ENCODE measurements around the gene ATAD3C. TPM values are rescaled to one million over a fixed set of nuclear protein-coding genes. Genes with fewer than 3 reads are reported as not detected.

ATAD3C gene
- total RNA-seq, 1 experiment from 2014 or later = not detected

DNA sequence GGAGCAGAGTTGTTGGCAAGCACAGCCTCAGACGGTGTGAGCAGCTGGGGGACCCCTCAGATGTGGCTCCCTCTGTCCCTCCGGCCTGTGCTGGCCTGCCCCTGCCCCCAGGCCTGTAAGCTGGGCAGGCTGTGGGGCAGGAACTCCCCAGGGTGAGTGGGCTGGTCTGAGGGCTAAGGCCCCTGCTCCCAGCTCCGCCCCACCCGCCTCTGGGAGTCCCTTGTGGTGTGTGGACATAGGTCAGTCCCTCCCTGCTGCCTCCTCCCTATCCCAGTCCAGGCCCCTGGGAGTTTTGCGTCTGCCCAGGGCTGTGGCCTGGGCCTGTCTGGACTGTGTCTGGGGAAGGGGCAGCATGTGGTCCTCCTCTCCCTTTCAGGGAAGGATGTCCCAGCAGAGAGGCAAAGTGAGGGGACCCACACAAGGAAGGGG is 17.6 kb upstream of the ATAD3C start:
- Histone ChIP-seq H3K27ac (ENCODE audit: low read length) (no peak overlapping the region), H3K4me1 (ENCODE audit: low read length) (no peaks in the 10 kb centered on the region), H3K9ac (ENCODE audit: low read length) (no peak overlapping the region), H3K9me3 (ENCODE audit: low read length) (no peaks in the 10 kb centered on the region), H3K36me3 (ENCODE audit: insufficient read depth, low read length) (no peaks in the 10 kb centered on the region), H4K20me1 (ENCODE audit: insufficient read depth, low read depth, low read length) (no peaks in the 10 kb centered on the region), H2AFZ (ENCODE audit: low read length) (no peak overlapping the region), H3K27me3 (ENCODE audit: low read length) (no peaks in the 10 kb centered on the region), H3K79me2 (ENCODE audit: low read length) (no peaks in the 10 kb centered on the region), H3K9me2 (replicated peaks; ENCODE audit: insufficient read depth, low read length) (no peaks in the 10 kb centered on the region), H3K4me2 (ENCODE audit: low read depth, low read length, poor library complexity, severe bottlenecking) (no peak overlapping the region), H3K4me3 (ENCODE audit: low read length) (no peak overlapping the region)
- DNase-seq = no peak

DNA sequence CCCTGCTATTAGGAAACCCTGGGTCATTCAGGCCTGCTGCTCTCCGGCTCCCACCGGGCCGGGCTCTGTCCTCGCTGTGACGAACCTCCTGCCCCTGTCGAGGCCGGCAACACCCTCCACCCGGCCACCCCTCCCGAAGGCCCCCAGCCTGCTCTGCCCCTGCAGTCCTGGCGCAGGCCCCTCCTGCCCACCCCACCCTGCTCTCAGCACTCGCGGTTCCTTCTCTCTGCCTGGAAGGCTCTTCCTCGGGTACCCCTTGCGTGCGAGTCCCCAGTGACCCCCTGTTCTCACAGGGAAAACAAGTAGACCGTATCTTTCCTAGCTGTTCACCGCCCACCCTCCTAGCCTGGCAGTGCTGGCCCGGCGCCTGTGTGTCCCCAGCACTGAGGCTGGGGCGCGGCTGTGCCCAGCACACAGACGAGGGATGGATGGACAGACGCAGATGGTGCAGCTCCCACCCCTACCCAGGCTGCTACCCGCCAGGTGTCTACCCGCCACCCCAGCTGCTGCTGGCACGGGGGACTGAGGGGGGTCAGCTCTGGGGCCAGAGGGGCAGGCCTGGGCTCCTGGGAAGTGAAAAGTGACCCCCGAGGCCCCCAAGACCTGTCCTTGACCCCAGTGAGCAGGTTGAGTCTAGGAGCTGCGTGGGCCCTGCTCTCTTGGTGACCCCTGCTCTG is 17.1 kb upstream of the ATAD3C start:
- no peaks in the 10 kb centered on the region for H3K36me3 ChIP-seq (ENCODE audit: insufficient read depth, low read length)
- H3K4me1 ChIP-seq (ENCODE audit: low read length) = no peaks in the 10 kb centered on the region
- no peak overlapping the region for H3K9ac ChIP-seq (ENCODE audit: low read length)
- no peak overlapping the region for H3K4me2 ChIP-seq (ENCODE audit: low read depth, low read length, poor library complexity, severe bottlenecking)
- no peaks in the 10 kb centered on the region for H3K79me2 ChIP-seq (ENCODE audit: low read length)
- no peak overlapping the region for H3K4me3 ChIP-seq (ENCODE audit: low read length)
- H4K20me1 ChIP-seq (ENCODE audit: insufficient read depth, low read depth, low read length) = no peaks in the 10 kb centered on the region
- no peaks in the 10 kb centered on the region for H3K9me3 ChIP-seq (ENCODE audit: low read length)
- no peak overlapping the region for H3K27ac ChIP-seq (ENCODE audit: low read length)
- no peak overlapping the region for H2AFZ ChIP-seq (ENCODE audit: low read length)
- DNase-seq = no peak
- H3K27me3 ChIP-seq (ENCODE audit: low read length) = no peaks in the 10 kb centered on the region
- no peaks in the 10 kb centered on the region for H3K9me2 ChIP-seq (replicated peaks; ENCODE audit: insufficient read depth, low read length)

DNA sequence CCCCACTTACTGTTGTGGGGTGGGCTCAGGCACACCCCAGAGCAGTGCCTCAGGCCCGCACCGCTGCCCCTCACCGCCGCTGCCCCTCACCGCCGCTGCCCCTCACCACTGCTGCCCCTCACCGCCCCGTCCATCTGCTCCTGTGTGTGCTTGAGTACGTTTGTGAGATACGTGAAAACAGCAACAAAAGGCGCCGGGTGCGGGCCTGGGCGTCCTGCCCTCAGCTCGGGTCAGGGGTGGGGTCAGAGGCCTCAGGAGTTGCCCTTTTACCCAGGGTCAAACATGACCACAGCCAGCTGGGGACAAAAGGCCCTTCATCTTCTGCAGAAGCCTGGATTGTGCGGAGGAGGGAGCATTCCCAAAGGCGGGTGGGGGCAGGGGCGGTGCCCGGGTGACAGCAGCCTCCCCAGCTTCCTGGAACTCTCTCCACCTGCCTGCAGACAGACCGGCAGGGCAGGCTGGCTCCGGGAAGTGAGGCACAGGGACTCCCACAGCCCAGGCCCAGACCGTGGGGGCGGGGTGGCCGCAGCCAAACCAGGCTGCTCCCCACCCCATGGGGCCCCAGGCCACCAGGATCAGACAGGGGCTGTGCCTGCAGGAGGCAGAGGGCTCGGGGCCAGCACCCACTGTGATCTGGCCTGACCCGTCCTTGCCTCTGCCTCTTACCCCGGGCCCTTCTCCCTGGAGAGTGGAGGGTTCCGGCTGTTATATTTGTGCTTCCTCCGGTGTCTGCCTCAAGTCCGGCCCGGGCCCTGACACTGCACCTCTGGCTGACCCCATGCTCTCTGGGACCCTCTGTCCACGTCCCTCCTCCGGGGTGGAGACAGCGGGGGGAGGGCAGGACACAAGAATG is 16.3 kb upstream of the ATAD3C start:
- Histone ChIP-seq H3K9me2 (replicated peaks; ENCODE audit: insufficient read depth, low read length) (no peaks in the 10 kb centered on the region), H3K9ac (ENCODE audit: low read length) (no peak overlapping the region), H3K4me1 (ENCODE audit: low read length) (peaks cover 2% of the 10 kb centered on the region; the same call in 1 of the 2 replicates), H4K20me1 (ENCODE audit: insufficient read depth, low read depth, low read length) (no peaks in the 10 kb centered on the region), H3K27ac (ENCODE audit: low read length) (no peak overlapping the region), H3K9me3 (ENCODE audit: low read length) (no peaks in the 10 kb centered on the region), H3K36me3 (ENCODE audit: insufficient read depth, low read length) (no peaks in the 10 kb centered on the region), H3K4me3 (ENCODE audit: low read length) (no peak overlapping the region), H3K79me2 (ENCODE audit: low read length) (no peaks in the 10 kb centered on the region), H2AFZ (ENCODE audit: low read length) (no peak overlapping the region), H3K4me2 (ENCODE audit: low read depth, low read length, poor library complexity, severe bottlenecking) (no peak overlapping the region), H3K27me3 (ENCODE audit: low read length) (no peaks in the 10 kb centered on the region)
- no peak for DNase-seq

DNA sequence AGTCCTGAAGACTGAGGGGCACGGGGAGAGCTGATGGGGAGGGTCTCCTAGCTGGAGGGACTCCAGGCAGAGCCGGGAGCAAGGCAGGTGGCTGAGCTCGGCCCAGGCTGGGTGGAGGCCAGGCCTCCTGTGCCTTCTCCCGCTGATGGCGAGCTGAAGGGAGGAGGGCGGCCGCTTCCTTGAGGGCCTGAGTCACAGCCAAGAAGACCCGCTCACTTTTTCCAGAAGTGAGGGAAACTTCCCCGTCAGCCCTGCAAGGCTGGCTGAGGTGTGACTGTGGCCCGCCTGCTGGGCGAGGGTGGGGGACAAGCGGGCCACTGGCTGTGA is 15.7 kb upstream of the ATAD3C start:
- no peaks in the 10 kb centered on the region for H3K9me2 ChIP-seq (replicated peaks; ENCODE audit: insufficient read depth, low read length)
- H3K27me3 ChIP-seq (ENCODE audit: low read length) = no peaks in the 10 kb centered on the region
- peaks cover 5% of the 10 kb centered on the region; the same call in 1 of the 2 replicates for H3K4me1 ChIP-seq (ENCODE audit: low read length)
- no peak for DNase-seq
- no peak overlapping the region for H3K9ac ChIP-seq (ENCODE audit: low read length)
- H3K4me2 ChIP-seq (ENCODE audit: low read depth, low read length, poor library complexity, severe bottlenecking) = no peak overlapping the region
- H3K4me3 ChIP-seq (ENCODE audit: low read length) = no peak overlapping the region
- H3K36me3 ChIP-seq (ENCODE audit: insufficient read depth, low read length) = no peaks in the 10 kb centered on the region
- H3K27ac ChIP-seq (ENCODE audit: low read length) = no peak overlapping the region
- no peaks in the 10 kb centered on the region for H3K9me3 ChIP-seq (ENCODE audit: low read length)
- no peak overlapping the region for H2AFZ ChIP-seq (ENCODE audit: low read length)
- H3K79me2 ChIP-seq (ENCODE audit: low read length) = no peaks in the 10 kb centered on the region
- H4K20me1 ChIP-seq (ENCODE audit: insufficient read depth, low read depth, low read length) = no peaks in the 10 kb centered on the region

DNA sequence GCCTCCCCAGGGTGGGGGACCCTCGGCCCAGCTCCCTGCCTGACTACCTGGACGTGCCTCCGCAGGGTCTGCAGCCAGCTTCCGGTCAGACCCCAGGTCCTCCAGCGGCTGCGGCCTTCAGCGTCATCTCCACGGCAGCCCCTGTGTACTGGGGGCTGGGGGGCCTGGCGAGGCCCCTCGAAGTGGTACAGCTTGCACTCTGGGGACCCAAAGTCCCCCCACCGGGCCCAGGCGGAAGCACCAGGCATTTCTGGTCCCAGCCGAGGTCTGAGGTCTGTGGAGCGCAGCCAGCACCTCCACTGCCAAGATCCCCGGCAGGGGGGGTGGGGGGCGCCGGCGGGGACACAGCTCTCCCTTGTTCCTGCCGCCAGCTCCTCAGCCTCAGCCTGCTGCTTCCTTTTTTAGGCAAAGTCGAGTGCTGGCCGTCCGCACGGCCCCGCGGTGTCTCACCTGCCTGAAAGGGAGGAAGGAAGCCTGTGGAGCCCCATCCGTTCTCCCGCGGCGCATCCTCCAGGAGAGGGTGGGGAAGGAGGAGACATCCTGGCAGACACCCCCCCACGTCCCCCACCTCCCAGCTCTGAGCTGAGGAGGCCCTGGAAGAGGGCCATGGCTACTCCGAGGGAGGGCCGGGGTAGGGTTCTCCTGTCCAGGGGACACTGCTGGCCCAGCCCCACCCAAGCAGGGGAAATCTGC is 15.2 kb upstream of the ATAD3C start:
- H3K4me2 ChIP-seq (ENCODE audit: low read depth, low read length, poor library complexity, severe bottlenecking) = no peak overlapping the region
- H3K4me1 ChIP-seq (ENCODE audit: low read length) = peaks cover 5% of the 10 kb centered on the region; the same call in 1 of the 2 replicates
- H3K27me3 ChIP-seq (ENCODE audit: low read length) = no peaks in the 10 kb centered on the region
- no peak overlapping the region for H3K27ac ChIP-seq (ENCODE audit: low read length)
- no peaks in the 10 kb centered on the region for H3K9me2 ChIP-seq (replicated peaks; ENCODE audit: insufficient read depth, low read length)
- DNase-seq = no peak
- no peak overlapping the region for H3K9ac ChIP-seq (ENCODE audit: low read length)
- H4K20me1 ChIP-seq (ENCODE audit: insufficient read depth, low read depth, low read length) = no peaks in the 10 kb centered on the region
- no peaks in the 10 kb centered on the region for H3K36me3 ChIP-seq (ENCODE audit: insufficient read depth, low read length)
- H3K79me2 ChIP-seq (ENCODE audit: low read length) = no peaks in the 10 kb centered on the region
- no peak overlapping the region for H2AFZ ChIP-seq (ENCODE audit: low read length)
- H3K9me3 ChIP-seq (ENCODE audit: low read length) = no peaks in the 10 kb centered on the region
- H3K4me3 ChIP-seq (ENCODE audit: low read length) = no peak overlapping the region

DNA sequence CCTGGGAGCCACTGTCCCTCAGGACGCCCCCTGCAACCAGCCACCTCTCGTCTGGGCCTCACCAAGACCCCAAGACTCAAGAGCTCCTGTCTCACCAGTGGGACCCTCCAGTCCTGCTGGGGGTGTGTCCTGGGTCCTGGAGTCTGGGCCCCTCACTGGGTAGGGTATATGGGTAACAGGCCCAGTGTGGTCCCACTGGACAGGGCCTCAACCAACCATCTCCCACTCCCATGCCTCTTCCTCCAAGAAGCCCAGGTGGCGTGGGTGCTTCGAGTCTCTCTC is 14.7 kb upstream of the ATAD3C start:
- no peak for DNase-seq
- Histone ChIP-seq H3K9me3 (ENCODE audit: low read length) (no peaks in the 10 kb centered on the region), H3K4me3 (ENCODE audit: low read length) (no peak overlapping the region), H3K27me3 (ENCODE audit: low read length) (no peaks in the 10 kb centered on the region), H3K27ac (ENCODE audit: low read length) (no peak overlapping the region), H3K79me2 (ENCODE audit: low read length) (no peaks in the 10 kb centered on the region), H3K4me2 (ENCODE audit: low read depth, low read length, poor library complexity, severe bottlenecking) (no peak overlapping the region), H3K4me1 (ENCODE audit: low read length) (peaks cover 5% of the 10 kb centered on the region; the same call in 1 of the 2 replicates), H3K9me2 (replicated peaks; ENCODE audit: insufficient read depth, low read length) (no peaks in the 10 kb centered on the region), H4K20me1 (ENCODE audit: insufficient read depth, low read depth, low read length) (no peaks in the 10 kb centered on the region), H3K36me3 (ENCODE audit: insufficient read depth, low read length) (no peaks in the 10 kb centered on the region), H3K9ac (ENCODE audit: low read length) (no peak overlapping the region), H2AFZ (ENCODE audit: low read length) (no peak overlapping the region)

DNA sequence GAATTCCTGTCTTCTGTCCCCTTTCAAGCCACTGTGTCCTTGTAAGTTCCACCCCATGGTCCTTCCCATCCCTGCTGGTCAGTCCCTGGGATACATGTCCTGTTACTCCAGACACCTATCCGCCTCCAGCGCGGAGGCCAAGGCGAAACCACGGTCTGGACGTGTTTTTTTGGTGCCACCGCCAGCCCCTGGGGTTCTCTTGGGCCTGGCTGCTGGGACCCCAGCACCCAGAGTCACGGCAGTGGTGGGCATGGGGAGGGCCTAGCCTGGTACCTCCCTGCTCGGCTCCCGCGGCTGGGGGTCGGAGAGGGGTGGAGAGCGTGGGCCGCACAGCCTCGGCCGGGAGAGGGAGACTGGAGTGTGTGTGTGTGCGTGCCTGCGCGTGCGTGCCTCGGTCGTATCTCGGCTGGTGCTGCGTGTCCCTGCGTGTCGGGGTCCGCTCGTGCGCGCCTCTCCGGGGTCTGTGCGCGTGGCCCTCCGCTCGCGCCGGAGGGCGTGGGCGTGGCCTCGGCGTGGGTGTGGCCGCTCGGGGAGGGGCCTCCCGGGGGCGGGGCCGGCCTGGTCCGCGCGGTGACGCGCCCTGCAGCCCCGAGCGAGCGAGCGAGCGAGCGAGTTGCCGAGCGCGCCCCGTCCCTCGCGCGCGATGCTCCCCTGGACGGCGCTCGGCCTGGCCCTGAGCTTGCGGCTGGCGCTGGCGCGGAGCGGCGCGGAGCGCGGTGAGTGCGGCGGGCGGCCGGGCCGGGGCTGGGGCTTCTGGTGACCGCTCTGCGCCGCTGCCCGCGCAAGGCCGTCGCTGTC is 14.2 kb upstream of the ATAD3C start, which contains the start of gene VWA1:
VWA1 (plus strand) TSS at position 585 of the 798 bp plus-strand sequence; CDS start at position 644, 59 bp downstream.
- Histone ChIP-seq H3K4me2 (ENCODE audit: low read depth, low read length, poor library complexity, severe bottlenecking) (no peak within 1 kb of the TSS), H3K9ac (ENCODE audit: low read length) (no peak within 1 kb of the TSS), H3K9me3 (ENCODE audit: low read length) (no peaks in the 10 kb centered on the region), H2AFZ (ENCODE audit: low read length) (no peak within 1 kb of the TSS), H3K9me2 (replicated peaks; ENCODE audit: insufficient read depth, low read length) (no peaks in the 10 kb centered on the region), H3K27me3 (ENCODE audit: low read length) (no peaks in the 10 kb centered on the region), H3K27ac (ENCODE audit: low read length) (no peak within 1 kb of the TSS), H3K4me1 (ENCODE audit: low read length) (peaks cover 5% of the 10 kb centered on the region; the same call in 1 of the 2 replicates), H3K36me3 (ENCODE audit: insufficient read depth, low read length) (no peaks in the 10 kb centered on the region), H4K20me1 (ENCODE audit: insufficient read depth, low read depth, low read length) (no peaks in the 10 kb centered on the region), H3K79me2 (ENCODE audit: low read length) (no peaks in the 10 kb centered on the region), H3K4me3 (ENCODE audit: low read length) (no peak within 1 kb of the TSS)
- no peak for DNase-seq

Data from Karpas-422 (cell line).